ENCODE results near the gene G6PD.
"Not testable (repeated sequence)": the region's sequence is repeated elsewhere in the genome, so short reads cannot be mapped to it uniquely, and the experiment has no call there.

G6PD gene

DNA sequence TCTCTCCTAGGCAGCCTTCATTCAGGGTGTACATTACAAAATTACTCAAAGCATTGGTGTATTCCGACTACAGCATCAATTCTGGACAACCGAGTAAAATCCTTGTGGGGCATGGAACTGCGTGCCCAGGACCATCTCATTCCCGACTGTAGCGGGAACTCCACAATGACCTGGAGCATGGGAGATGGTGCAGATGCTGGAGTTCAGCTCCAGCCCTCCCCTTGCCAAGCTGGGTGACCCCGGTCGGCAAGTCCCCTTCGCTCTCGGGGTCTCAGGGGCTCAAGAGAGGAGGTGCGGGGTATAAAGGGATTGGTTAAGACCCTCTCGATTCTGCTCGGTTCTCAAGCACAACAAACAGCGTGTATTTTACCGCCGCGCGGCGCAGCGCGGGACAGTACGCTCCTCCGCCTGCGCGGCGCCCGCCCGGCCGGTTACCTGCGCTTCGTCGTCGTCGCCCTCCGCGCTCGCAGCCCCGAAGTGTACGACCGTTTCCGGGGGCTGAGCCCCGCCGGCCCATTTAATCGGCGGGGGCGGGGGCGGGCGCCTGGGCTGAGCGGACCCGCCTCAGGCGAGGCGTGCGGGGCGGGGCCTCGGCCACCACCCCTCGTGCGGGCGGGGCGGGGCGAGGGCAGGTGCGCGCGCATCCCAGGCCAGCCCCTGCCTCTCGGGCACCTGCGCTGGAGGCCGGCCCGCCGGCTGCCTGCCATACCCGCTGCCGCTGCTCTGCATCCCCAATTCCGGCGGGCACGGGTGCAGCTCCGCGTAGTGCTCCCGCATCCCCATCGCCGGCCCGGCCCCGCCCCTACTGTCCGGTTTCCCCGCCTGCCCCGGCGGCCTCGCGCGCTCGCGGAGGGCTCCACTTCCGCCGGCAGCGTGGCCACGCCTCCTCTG lies at the start of gene G6PD:
Gene G6PD, minus strand, starts transcription at position 493 of the 891 bp plus-strand sequence. CDS start 691 bp downstream, outside the sequence.
- peak; percentile 31 for DNase-seq

GRCh38 chrX:154595559-154596249 lies 49.1 kb upstream of the G6PD start:
- no peak for DNase-seq

GRCh38 chrX:154594491-154594890 lies 47.8 kb upstream of the G6PD start:
- DNase-seq: no peak

GRCh38 chrX:154593201-154593600 lies 46.6 kb upstream of the G6PD start:
- no peak for DNase-seq

DNA sequence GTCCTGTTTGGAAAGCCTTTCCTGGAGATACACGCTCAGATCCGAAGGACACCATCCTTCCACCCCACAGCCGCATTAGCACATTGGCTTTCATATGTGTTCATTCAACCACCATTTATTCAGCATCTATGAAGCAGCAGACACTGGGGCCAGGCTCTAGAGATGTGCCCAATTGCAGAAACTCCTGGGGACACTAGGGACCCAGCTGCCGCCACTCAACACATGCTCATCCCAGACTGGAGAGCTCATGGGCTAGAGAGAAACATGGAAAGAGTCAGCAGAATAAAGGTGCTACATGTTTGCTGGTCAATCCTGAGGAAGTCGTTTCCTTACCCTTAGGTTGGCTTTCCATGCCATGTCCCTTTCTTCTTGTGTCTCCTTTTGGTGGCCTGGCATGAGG lies 45.9 kb upstream of the G6PD start:
- no peak for DNase-seq

DNA sequence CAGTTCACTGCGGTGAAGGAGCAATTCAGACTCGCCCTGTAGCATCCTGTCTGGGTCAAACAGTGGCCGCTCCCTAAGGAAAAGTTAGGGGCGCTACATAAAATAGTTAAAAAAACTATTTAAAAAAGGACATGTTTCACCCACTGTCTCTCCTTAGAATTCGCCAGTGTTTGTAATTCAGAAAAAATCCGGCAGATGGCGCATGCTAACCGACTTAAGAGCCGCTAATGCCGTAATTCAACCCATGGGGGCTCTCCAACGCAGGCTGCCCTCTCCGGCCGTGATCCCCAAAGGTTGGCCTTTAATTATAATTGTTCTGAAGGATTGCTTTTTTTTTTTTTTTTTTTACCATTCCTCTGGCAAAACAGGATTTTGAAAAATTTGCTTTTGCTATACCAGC lies 43.8 kb upstream of the G6PD start:
- not testable (repeated sequence) for DNase-seq

DNA sequence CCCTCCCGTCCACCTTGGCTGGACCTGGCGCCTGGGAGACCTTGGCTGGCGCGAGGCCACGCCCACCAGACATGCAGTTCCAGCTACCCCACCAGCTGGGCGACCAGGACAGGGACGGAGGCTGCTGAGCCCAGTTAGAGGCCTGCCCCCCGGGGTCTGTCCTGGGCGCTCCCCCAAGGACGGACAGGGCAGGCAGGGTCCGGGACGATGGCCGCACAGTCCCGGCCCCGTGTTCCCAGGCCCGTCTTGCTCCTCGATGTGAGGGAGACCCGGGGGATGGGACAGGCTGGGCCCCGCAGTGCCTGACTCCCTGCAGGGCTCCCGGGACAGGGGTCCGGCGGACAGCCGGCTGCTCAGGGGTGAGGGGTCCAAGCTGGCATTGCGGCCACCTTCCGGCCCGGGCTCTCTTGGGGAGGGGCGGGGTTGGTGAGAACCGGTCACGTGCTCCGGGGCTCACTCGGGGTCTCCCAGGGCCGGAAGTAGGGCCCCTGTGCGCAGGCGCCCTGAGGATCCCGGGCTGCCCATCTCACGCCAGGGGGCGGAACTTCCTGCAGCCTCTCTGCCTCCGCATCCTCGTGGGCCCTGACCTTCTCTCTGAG lies 38.0 kb upstream of the G6PD start, which contains the start of gene CTAG1A:
Gene CTAG1A, plus strand, starts transcription at position 549 of the 599 bp plus-strand sequence. CDS start 74 bp downstream, outside the sequence.
- DNase-seq: not testable (repeated sequence)

DNA sequence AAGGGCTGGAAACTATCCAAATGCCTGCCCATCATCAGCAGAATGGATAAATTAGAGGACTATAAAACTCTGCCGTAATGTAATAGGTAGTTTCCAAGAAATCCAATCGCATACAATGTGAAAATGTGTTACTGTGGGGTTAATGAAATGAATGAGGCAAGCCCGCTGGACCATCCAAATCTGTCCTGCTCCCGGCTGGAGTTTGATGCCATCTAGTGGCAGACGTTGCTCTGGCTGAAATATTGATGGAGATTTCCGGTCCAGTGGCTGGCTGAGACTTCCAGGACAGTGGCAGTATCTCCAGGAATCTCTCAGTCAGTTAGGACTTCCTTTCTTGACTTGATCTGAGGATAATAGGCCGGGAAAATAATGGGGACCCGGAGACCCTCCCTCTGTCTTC lies 36.3 kb upstream of the G6PD start:
- DNase-seq: not testable (repeated sequence)

GRCh38 chrX:154575076-154575475 lies 28.4 kb upstream of the G6PD start:
- DNase-seq: not testable (repeated sequence)

DNA sequence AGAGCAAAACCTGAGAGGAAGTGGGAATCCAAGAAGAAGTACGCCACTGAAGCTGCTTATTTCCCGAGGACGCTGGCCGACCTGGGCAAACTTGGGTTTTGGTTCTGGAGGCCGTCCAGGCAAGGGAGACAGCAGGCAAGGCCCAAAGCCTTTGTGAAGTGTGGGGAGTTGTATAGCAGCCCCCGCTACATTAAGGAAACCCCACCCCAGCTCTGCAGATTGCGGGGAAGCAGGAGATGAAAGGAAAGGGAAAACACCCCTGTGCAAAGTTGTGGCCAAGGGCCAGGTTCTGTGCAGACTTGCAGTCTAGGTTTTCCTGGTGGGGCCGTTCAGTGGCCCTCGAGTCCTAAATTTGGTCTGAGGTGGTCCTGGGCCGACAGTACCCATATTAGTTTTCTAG lies 26.4 kb upstream of the G6PD start:
- not testable (repeated sequence) for DNase-seq

GRCh38 chrX:154570361-154570760 lies 23.7 kb upstream of the G6PD start:
- DNase-seq: not testable (repeated sequence)

- not testable (repeated sequence) for DNase-seq
These were observed 15.6 kb upstream of the G6PD start for GRCh38 chrX:154562295-154562694.

GRCh38 chrX:154560326-154560725 lies 13.7 kb upstream of the G6PD start:
- not testable (repeated sequence) for DNase-seq

GRCh38 chrX:154558896-154559295 lies 12.2 kb upstream of the G6PD start:
- not testable (repeated sequence) for DNase-seq

- DNase-seq: not testable (repeated sequence)
These were observed 11.5 kb upstream of the G6PD start for GRCh38 chrX:154558060-154558690.

DNA sequence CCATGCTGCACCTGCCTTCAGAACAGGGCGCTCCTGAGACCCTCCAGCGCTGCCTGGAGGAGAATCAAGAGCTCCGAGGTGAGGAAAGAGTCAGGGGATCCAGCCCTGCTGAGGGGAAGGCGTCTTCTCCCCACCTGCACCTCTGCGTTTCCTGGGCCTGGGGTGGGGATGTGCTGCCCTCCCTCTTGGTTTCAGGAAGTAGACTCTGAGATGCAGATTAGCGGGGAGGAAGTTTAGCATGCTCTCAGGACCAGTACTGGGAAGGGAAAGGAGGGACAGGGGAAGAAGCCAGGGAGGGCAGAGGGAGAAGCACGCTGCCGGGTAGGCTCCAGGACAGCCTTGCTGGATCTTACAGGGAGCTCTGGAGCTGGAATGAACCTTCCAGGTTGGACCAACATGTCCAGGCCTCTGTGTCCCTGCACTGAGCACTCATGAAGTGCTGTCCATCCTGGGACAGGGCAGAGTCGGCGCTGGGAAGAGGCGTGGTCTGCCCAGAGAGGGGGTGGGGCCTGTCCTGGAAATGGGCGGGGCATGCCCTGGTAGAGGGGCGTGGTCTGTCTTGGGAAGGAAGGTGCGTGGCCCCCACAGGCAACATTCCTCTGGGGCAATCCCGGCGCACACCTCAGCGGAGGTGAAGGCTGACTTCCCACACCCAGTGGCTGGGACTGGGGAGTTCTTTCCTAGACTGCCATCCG lies 5.6 kb upstream of the G6PD start:
- DNase-seq: not testable (repeated sequence)

DNA sequence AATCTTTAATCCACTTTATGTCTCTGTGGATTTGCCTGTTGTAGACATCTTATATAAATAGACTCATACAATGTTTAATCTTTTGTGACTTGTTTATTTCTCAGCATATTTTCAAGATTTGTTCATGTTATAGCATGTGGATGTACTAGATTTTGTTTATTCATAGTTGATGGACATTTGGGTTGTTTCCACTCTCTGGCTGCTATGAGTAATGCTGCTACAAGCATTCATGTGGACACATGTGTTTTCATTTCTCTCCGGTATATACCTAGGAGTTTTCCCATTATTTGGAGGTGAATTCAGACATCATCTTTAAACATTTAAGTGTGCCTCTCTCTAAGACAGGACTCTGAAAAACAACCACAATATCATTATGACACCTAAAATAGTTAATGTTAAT lies 3.1 kb upstream of the G6PD start:
- DNase-seq: no peak

- no peak for DNase-seq
These were observed 1.3 kb upstream of the G6PD start for GRCh38 chrX:154548028-154548316.

GRCh38 chrX:154547245-154548027 lies 790 bp upstream of the G6PD start, which contains the start of gene IKBKG:
Gene IKBKG, plus strand, starts transcription at chrX:154547620. Its CDS starts 4,383 bp downstream, at chrX:154552003.
- DNase-seq: peak; percentile 63

DNA sequence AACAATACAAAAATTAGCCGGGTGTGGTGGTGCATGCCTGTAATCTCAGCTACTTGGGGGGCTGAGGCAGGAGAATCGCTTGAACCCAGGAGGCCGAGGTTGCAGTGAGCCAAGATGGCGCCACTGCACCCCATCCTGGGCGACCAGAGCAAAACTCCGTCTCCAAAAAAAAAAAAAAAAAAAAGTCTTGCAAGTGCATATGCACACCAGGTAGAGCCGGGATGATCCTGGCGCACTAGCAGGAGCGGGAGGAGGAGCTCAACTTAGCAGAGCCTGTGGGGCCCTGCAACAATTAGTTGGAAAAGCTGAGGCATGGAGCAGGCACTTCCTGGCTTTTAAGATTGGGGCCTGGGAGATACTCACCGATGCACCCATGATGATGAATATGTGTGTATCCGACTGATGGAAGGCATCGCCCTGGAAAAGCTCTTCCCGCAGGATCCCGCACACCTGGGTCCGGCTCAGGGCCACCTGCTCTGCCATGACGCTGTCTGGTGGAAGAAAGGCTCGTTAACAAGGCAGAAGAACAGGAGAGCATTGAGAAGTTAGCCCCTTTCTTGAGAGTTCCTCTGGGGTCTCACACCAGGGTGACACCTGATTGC lies 872 bp downstream of the G6PD start:
- DNase-seq: no peak
